Skeletal muscle satellite cell (primary cell): ENCODE results near the gene MAPK14.

Experiments
- H3K27me3 ChIP-seq: 2 replicates; pipeline ENCODE4 v1.7.0; 2013; ENCODE audit warnings: low read length; ENCODE audit not compliant: control insufficient read depth, insufficient read depth
- H3K36me3 ChIP-seq: 2 replicates; pipeline ENCODE4 v1.7.0; 2013; ENCODE audit warnings: mild to moderate bottlenecking, control low read depth, low read length; ENCODE audit not compliant: insufficient read depth
- H3K4me1 ChIP-seq: 2 replicates; pipeline ENCODE4 v1.7.0; 2013; ENCODE audit warnings: low read length; ENCODE audit not compliant: control insufficient read depth, insufficient read depth
- H3K4me2 ChIP-seq: 2 replicates; pipeline ENCODE4 v1.7.0; 2013; ENCODE audit warnings: mild to moderate bottlenecking, low read length
- H3K4me3 ChIP-seq: 2 replicates; pipeline ENCODE4 v1.7.0; 2013; ENCODE audit warnings: low read length
- H3K9ac ChIP-seq: 2 replicates; pipeline ENCODE4 v1.7.0; 2013; ENCODE audit warnings: mild to moderate bottlenecking, low read depth, low read length, moderate library complexity
- H3K9me3 ChIP-seq: replicated peaks from 2 replicates; pipeline ENCODE4 v1.7.0; 2013; ENCODE audit warnings: mild to moderate bottlenecking, control low read depth, low read length

MAPK14 gene

GRCh38 chr6:36133912-36134311, 106.3 kb downstream of the MAPK14 start:
- H3K4me2 ChIP-seq = no peak overlapping the region
- H3K27me3 ChIP-seq = no peaks in the 10 kb centered on the region
- H3K9me3 ChIP-seq = no peaks in the 10 kb centered on the region
- H3K4me3 ChIP-seq = no peak overlapping the region
- no peak overlapping the region for H3K9ac ChIP-seq
- H3K36me3 ChIP-seq = no peaks in the 10 kb centered on the region
- peaks cover 22% of the 10 kb centered on the region for H3K4me1 ChIP-seq

- no peak overlapping the region for H3K9ac ChIP-seq
- no peaks in the 10 kb centered on the region for H3K36me3 ChIP-seq
- no peak overlapping the region for H3K4me3 ChIP-seq
- H3K4me1 ChIP-seq = peaks cover 17% of the 10 kb centered on the region
- no peak overlapping the region for H3K4me2 ChIP-seq
- H3K9me3 ChIP-seq = no peaks in the 10 kb centered on the region
- H3K27me3 ChIP-seq = no peaks in the 10 kb centered on the region
Observed at GRCh38 chr6:36135053-36135731, 107.6 kb downstream of the MAPK14 start.

GRCh38 chr6:36136034-36136433, 108.4 kb downstream of the MAPK14 start:
- H3K4me1 ChIP-seq = peaks cover 13% of the 10 kb centered on the region
- H3K9me3 ChIP-seq = no peaks in the 10 kb centered on the region
- no peak overlapping the region for H3K4me2 ChIP-seq
- no peak overlapping the region for H3K9ac ChIP-seq
- H3K4me3 ChIP-seq = no peak overlapping the region
- no peaks in the 10 kb centered on the region for H3K36me3 ChIP-seq
- H3K27me3 ChIP-seq = no peaks in the 10 kb centered on the region

GRCh38 chr6:36136551-36136950, 108.9 kb downstream of the MAPK14 start:
- Histone ChIP-seq H3K9ac (no peak overlapping the region), H3K4me1 (peaks cover 8% of the 10 kb centered on the region), H3K27me3 (no peaks in the 10 kb centered on the region), H3K4me3 (no peak overlapping the region), H3K36me3 (no peaks in the 10 kb centered on the region), H3K4me2 (no peak overlapping the region), H3K9me3 (no peaks in the 10 kb centered on the region)

- Histone ChIP-seq H3K9ac (no peak overlapping the region), H3K36me3 (no peaks in the 10 kb centered on the region)
Observed at GRCh38 chr6:36138667-36139066, 111.1 kb downstream of the MAPK14 start.

GRCh38 chr6:36139431-36139830, 111.8 kb downstream of the MAPK14 start:
- Histone ChIP-seq H3K36me3 (no peaks in the 10 kb centered on the region), H3K9me3 (no peaks in the 10 kb centered on the region), H3K27me3 (no peaks in the 10 kb centered on the region), H3K9ac (no peak overlapping the region), H3K4me2 (no peak overlapping the region), H3K4me1 (no peaks in the 10 kb centered on the region), H3K4me3 (no peak overlapping the region)

More at GRCh38 chr6:36138667-36139066, 111.1 kb downstream of the MAPK14 start:
- no peaks in the 10 kb centered on the region for H3K4me1 ChIP-seq
- H3K4me3 ChIP-seq = no peak overlapping the region
- H3K9me3 ChIP-seq = no peaks in the 10 kb centered on the region
- no peaks in the 10 kb centered on the region for H3K27me3 ChIP-seq
- no peak overlapping the region for H3K4me2 ChIP-seq

- Histone ChIP-seq H3K4me2 (no peak overlapping the region), H3K4me1 (no peaks in the 10 kb centered on the region), H3K4me3 (no peak overlapping the region), H3K9me3 (no peaks in the 10 kb centered on the region), H3K27me3 (no peaks in the 10 kb centered on the region), H3K36me3 (no peaks in the 10 kb centered on the region), H3K9ac (no peak overlapping the region)
Observed at GRCh38 chr6:36139991-36140710, 112.5 kb downstream of the MAPK14 start.

GRCh38 chr6:36141091-36141490, 113.5 kb downstream of the MAPK14 start:
- no peaks in the 10 kb centered on the region for H3K9me3 ChIP-seq
- no peak overlapping the region for H3K4me3 ChIP-seq
- no peaks in the 10 kb centered on the region for H3K4me1 ChIP-seq
- H3K9ac ChIP-seq = no peak overlapping the region
- peaks cover 4% of the 10 kb centered on the region for H3K27me3 ChIP-seq
- no peaks in the 10 kb centered on the region for H3K36me3 ChIP-seq
- no peak overlapping the region for H3K4me2 ChIP-seq

- H3K9me3 ChIP-seq = no peaks in the 10 kb centered on the region
- no peaks in the 10 kb centered on the region for H3K4me1 ChIP-seq
- H3K4me3 ChIP-seq = no peak overlapping the region
- no peak overlapping the region for H3K9ac ChIP-seq
- H3K4me2 ChIP-seq = no peak overlapping the region
- H3K27me3 ChIP-seq = peaks cover 6% of the 10 kb centered on the region
- H3K36me3 ChIP-seq = no peaks in the 10 kb centered on the region
Observed at GRCh38 chr6:36141961-36142360, 114.4 kb downstream of the MAPK14 start.

GRCh38 chr6:36142971-36143838, 115.6 kb downstream of the MAPK14 start:
- Histone ChIP-seq H3K4me1 (no peaks in the 10 kb centered on the region), H3K4me3 (no peak overlapping the region), H3K4me2 (no peak overlapping the region), H3K27me3 (peaks cover 6% of the 10 kb centered on the region), H3K9ac (no peak overlapping the region), H3K36me3 (no peaks in the 10 kb centered on the region), H3K9me3 (no peaks in the 10 kb centered on the region)

GRCh38 chr6:36145495-36145894, 117.9 kb downstream of the MAPK14 start:
- Histone ChIP-seq H3K4me3 (no peak overlapping the region), H3K36me3 (no peaks in the 10 kb centered on the region), H3K4me2 (no peak overlapping the region), H3K27me3 (peaks cover 6% of the 10 kb centered on the region), H3K9ac (no peak overlapping the region), H3K9me3 (no peaks in the 10 kb centered on the region), H3K4me1 (no peaks in the 10 kb centered on the region)
